HepG2 (cell line): ENCODE measurements around the gene RRAD. TPM values are rescaled to one million over a fixed set of nuclear protein-coding genes. Genes with fewer than 3 reads are reported as not detected.

ENCODE experiments used
- CC2D1A ChIP-seq: sonication (generic); formaldehyde crosslinking; IDR thresholded peaks from 2 replicates; pipeline ENCODE4 v1.8.1; 2023; ENCODE audit warnings: mild to moderate bottlenecking, missing genetic modification reagents
- E2F2 ChIP-seq: sonication (generic); formaldehyde crosslinking; IDR thresholded peaks from 2 replicates; pipeline ENCODE4 v1.4.0; 2020; ENCODE audit warnings: missing genetic modification reagents, borderline replicate concordance
- FUBP1 ChIP-seq: sonication (generic); formaldehyde crosslinking; IDR thresholded peaks from 2 replicates; pipeline ENCODE4 v1.5.1; 2020; ENCODE audit warnings: missing genetic modification reagents, mild to moderate bottlenecking, borderline replicate concordance
- HDAC2 ChIP-seq: sonication (generic); formaldehyde crosslinking; IDR thresholded peaks from 2 replicates; pipeline ENCODE4 v1.4.0; 2020; ENCODE audit warnings: missing genetic modification reagents
- HNF1B ChIP-seq: sonication (generic); formaldehyde crosslinking; IDR thresholded peaks from 2 replicates; pipeline ENCODE4 v1.5.1; 2020; ENCODE audit warnings: mild to moderate bottlenecking, moderate library complexity, missing genetic modification reagents
- KDM4B ChIP-seq: sonication (generic); formaldehyde crosslinking; IDR thresholded peaks from 2 replicates; pipeline ENCODE4 v1.4.0; 2020; ENCODE audit warnings: missing genetic modification reagents
- NCOA5 ChIP-seq: sonication (generic); formaldehyde crosslinking; IDR thresholded peaks from 2 replicates; pipeline ENCODE4 v1.4.0; 2020; ENCODE audit warnings: missing genetic modification reagents
- NRL ChIP-seq: sonication (generic); formaldehyde crosslinking; IDR thresholded peaks from 2 replicates; pipeline ENCODE4 v1.5.0; 2020; ENCODE audit warnings: missing genetic modification reagents, mild to moderate bottlenecking, moderate library complexity, borderline replicate concordance
- PAF1 ChIP-seq: IDR thresholded peaks from 2 replicates; pipeline ENCODE4 v1.6.1; 2016; ENCODE audit warnings: missing genetic modification reagents, missing compliant biosample characterization
- PHF20 ChIP-seq: sonication (generic); formaldehyde crosslinking; IDR thresholded peaks from 2 replicates; pipeline ENCODE4 v1.5.0; 2020; ENCODE audit warnings: mild to moderate bottlenecking, missing genetic modification reagents
- SNAPC2 ChIP-seq: sonication (generic); formaldehyde crosslinking; IDR thresholded peaks from 2 replicates; pipeline ENCODE4 v1.8.1; 2022; ENCODE audit warnings: mild to moderate bottlenecking, missing genetic modification reagents
- SP1 ChIP-seq, 2 experiments: fragments of 450-650 bp in 1 of 2; sonication (generic) in 1 of 2; formaldehyde crosslinking in 1 of 2; IDR thresholded peaks; 2 replicates each; pipeline versions ENCODE4 v1.4.0 to v1.6.1; 2016 to 2020; ENCODE audit warnings: missing genetic modification reagents in 1 of 2
- TOPORS ChIP-seq: sonication (generic); formaldehyde crosslinking; IDR thresholded peaks from 2 replicates; pipeline ENCODE4 v1.8.0; 2023; ENCODE audit warnings: mild to moderate bottlenecking, missing genetic modification reagents
- TRIM22 ChIP-seq: fragments of 450-650 bp; IDR thresholded peaks from 2 replicates; pipeline ENCODE4 v1.6.1; 2017
- U2AF2 ChIP-seq: fragments of 200-400 bp; formaldehyde crosslinking; IDR thresholded peaks from 2 replicates; pipeline ENCODE4 v1.6.1; 2017; ENCODE audit warnings: low read depth, mild to moderate bottlenecking, low read length
- ZFP1 ChIP-seq: IDR thresholded peaks from 2 replicates; pipeline ENCODE4 v1.6.1; 2016
- ZNF326 ChIP-seq: sonication (generic); formaldehyde crosslinking; IDR thresholded peaks from 2 replicates; pipeline ENCODE4 v1.4.0; 2020; ENCODE audit warnings: missing genetic modification reagents, borderline replicate concordance
- ZNF607 ChIP-seq: sonication (generic); formaldehyde crosslinking; IDR thresholded peaks from 2 replicates; pipeline ENCODE4 v1.5.1; 2020; ENCODE audit warnings: missing genetic modification reagents, mild to moderate bottlenecking, borderline replicate concordance
- ZNF614 ChIP-seq: IDR thresholded peaks from 2 replicates; pipeline ENCODE4 v1.6.1; 2018; ENCODE audit warnings: missing biosample characterization, missing genetic modification reagents, inconsistent platforms, borderline replicate concordance
- ZSCAN30 ChIP-seq: sonication (generic); formaldehyde crosslinking; IDR thresholded peaks from 2 replicates; pipeline ENCODE4 v1.5.0; 2020; ENCODE audit warnings: mild to moderate bottlenecking, missing genetic modification reagents
- polyA plus RNA-seq, 8 experiments: library from polyadenylated mRNA; depleted of rRNA in 3 of 8; stranded (reverse) in 7 of 8; unstranded in 1 of 8; fragments of >200 nt; fragmentation: Illumina TruSeq in 4 of 8; extraction: Trizol in 4 of 8; gene quantifications; 2 replicates each; pipeline versions ENCODE4 v1.2.1 to v1.2.3, GENCODE V29; 2011 to 2016; ENCODE audit warnings: low read depth in 4 of 8, missing spikeins in 1 of 8, mixed read lengths in 1 of 8; ENCODE audit not compliant: insufficient read depth in 1 of 8
- total RNA-seq, 5 experiments: library from RNA; depleted of rRNA; stranded (reverse); fragments of >200 nt; fragmentation: Illumina TruSeq; extraction: Trizol; gene quantifications; 2 replicates each; pipeline ENCODE4 v1.2.3, GENCODE V29; 2016; ENCODE audit warnings: low read depth in 1 of 5
- TF ChIP-seq, protein P1 (sequence below): sonication (generic); formaldehyde crosslinking; IDR thresholded peaks from 2 replicates; pipeline ENCODE4 v1.8.0; 2022; ENCODE audit warnings: missing genetic modification reagents, low read depth, mild to moderate bottlenecking, borderline replicate concordance
- TF ChIP-seq, protein P2 (sequence below): sonication (generic); formaldehyde crosslinking; IDR thresholded peaks from 2 replicates; pipeline ENCODE4 v1.4.0; 2020; ENCODE audit warnings: missing genetic modification reagents

The RRAD gene
- total and polyA plus RNA-seq, 2 of the 13 experiments (the other 11 are each of a cell fraction or from before 2014, with no cell fraction given): 0.80 to 1.1 TPM

GRCh38 chr16:66880288-66881013 is 44.9 kb downstream of the RRAD start, which contains the start of gene PDP2 (continued):
- TF ChIP-seq ZNF614 (CRISPR knock-in tag) (peak; percentile 88; the same call in 1 of the 2 replicates), ZNF607 (CRISPR knock-in tag) (peak; percentile 96), KDM4B (CRISPR knock-in tag) (peak; percentile 88; the same call in 1 of the 2 replicates), ZFP1 (peak; percentile 92), TRIM22 (no peak), HDAC2 (CRISPR knock-in tag) (peak; percentile 82), ZSCAN30 (CRISPR knock-in tag) (no peak; the same call in 1 of the 2 replicates), PHF20 (CRISPR knock-in tag) (no peak), TOPORS (CRISPR knock-in tag) (peak; percentile 88; the same call in 1 of the 2 replicates), U2AF2 (peak; percentile 7; the same call in 1 of the 2 replicates), NRL (CRISPR knock-in tag) (peak; percentile 97), ZNF326 (no peak), CC2D1A (CRISPR knock-in tag) (0 out of 2 replicates have a peak, but pooled peaks have one; percentile 22), PAF1 (CRISPR knock-in tag) (no peak), NCOA5 (no peak), SNAPC2 (CRISPR knock-in tag) (peak; percentile 93; the same call in 1 of the 2 replicates), FUBP1 (no peak), E2F2 (no peak; the same call in 1 of the 2 replicates), HNF1B (CRISPR knock-in tag) (peak; percentile 92), SP1 (IDR thresholded peaks at IDR 0.05) (no peak), SP1 (CRISPR knock-in tag; IDR thresholded peaks at IDR 0.05) (peak; percentile 86)
- TF ChIP-seq, protein P1, sequence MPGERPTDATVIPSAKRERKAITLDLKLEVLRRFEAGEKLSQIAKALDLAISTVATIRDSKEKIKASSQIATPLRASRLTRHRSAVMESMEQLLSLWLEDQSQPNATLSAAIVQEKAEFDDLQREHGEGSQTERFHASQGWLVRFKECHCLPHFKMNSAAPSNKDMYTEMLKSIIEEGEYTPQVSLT (CRISPR knock-in tag): peak; percentile 65; the same call in 1 of the 2 replicates
- TF ChIP-seq, protein P2, sequence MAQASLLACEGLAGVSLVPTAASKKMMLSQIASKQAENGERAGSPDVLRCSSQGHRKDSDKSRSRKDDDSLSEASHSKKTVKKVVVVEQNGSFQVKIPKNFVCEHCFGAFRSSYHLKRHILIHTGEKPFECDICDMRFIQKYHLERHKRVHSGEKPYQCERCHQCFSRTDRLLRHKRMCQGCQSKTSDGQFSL: no peak; the same call in 1 of the 2 replicates
